ENCODE results near the gene KCNMA1.

The KCNMA1 gene

DNA sequence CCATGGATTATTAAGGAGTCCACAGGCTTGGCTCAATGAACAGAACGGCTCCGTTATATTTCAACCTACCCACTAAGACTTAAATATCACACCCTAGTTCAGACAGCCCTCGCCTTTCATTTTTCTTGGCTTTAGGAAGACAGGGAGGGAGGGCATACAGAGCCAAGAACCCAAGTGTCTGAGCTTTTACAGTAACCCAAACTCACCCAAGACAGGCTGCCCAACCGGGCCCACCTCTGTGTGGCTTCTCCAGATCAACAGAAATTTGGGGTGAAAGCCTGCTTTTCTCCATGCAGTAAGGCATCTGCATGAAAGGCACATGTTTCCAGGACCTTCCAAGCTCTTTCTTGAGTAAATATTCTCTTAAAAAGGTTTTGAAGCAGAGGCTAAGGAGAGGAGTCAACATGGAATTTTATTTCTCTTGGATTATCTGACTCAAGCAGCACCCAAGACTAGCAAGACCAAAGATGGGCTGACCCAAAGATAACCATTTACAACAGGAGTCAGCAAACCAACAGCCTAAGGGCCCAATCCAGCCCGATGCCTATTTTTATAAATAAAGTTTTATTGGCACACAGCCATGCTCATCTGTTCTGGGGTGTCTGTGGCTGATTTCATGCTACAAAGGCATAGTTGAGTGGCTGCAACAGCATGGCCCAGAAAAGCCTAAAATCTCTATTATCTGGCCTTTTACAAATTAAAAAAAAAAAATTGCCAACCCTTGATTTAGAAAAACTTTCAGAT, 90.1 kb downstream of the KCNMA1 start:
- TF ChIP-seq ZFX (IDR thresholded peaks at IDR 0.05; ENCODE audit: borderline replicate concordance) = no peak
- TF ChIP-seq, protein P1, sequence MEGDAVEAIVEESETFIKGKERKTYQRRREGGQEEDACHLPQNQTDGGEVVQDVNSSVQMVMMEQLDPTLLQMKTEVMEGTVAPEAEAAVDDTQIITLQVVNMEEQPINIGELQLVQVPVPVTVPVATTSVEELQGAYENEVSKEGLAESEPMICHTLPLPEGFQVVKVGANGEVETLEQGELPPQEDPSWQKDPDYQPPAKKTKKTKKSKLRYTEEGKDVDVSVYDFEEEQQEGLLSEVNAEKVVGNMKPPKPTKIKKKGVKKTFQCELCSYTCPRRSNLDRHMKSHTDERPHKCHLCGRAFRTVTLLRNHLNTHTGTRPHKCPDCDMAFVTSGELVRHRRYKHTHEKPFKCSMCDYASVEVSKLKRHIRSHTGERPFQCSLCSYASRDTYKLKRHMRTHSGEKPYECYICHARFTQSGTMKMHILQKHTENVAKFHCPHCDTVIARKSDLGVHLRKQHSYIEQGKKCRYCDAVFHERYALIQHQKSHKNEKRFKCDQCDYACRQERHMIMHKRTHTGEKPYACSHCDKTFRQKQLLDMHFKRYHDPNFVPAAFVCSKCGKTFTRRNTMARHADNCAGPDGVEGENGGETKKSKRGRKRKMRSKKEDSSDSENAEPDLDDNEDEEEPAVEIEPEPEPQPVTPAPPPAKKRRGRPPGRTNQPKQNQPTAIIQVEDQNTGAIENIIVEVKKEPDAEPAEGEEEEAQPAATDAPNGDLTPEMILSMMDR (IDR thresholded peaks at IDR 0.05) = no peak
- peak overlapping the region; percentile 38; the same call in 1 of the 2 replicates for H3K27ac ChIP-seq

DNA sequence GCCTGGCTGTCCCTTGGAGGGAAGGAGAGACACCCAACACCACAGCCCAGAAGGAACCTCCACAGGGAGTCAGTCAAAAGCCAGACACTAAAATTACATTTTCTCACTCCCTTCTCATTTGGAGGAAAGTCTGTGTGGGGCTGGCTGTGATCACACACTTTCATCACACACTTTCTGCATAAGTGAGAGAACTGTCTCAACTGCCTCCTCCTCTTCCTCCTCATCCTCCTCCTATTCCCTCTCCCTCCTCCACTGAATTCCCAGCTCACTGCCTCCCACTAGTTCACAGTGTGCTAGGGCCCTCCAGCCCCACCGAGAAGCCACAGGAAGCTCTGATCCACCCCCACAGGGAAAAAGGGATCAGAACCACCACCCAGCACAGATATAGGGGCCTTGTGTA, 91.6 kb downstream of the KCNMA1 start:
- no peak overlapping the region for H3K27ac ChIP-seq
- TF ChIP-seq ZFX (IDR thresholded peaks at IDR 0.05; ENCODE audit: borderline replicate concordance) = no peak
- TF ChIP-seq, protein P1 (IDR thresholded peaks at IDR 0.05) = no peak

DNA sequence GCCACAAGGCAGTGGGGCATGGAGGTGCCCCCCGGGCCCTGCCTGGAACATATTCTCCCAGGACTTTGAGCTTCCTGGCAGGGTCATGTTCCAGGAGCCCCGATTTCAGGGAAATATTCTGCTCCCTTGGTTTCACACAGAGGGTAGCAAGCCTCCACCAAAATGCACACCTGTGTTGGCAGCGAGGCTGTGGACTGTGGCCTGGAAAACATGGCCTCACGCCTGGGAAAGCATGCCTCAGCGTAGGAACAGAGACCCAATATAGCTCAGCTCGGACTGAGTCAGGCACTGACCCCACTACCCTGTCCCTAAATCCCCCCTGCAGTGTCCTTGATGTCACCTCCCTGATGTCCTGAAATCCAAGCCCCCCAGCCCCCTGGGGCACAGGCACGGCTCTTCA, 92.0 kb downstream of the KCNMA1 start:
- no peak overlapping the region for H3K27ac ChIP-seq
- TF ChIP-seq, protein P1 (IDR thresholded peaks at IDR 0.05) = no peak
- TF ChIP-seq ZFX (IDR thresholded peaks at IDR 0.05; ENCODE audit: borderline replicate concordance) = no peak

DNA sequence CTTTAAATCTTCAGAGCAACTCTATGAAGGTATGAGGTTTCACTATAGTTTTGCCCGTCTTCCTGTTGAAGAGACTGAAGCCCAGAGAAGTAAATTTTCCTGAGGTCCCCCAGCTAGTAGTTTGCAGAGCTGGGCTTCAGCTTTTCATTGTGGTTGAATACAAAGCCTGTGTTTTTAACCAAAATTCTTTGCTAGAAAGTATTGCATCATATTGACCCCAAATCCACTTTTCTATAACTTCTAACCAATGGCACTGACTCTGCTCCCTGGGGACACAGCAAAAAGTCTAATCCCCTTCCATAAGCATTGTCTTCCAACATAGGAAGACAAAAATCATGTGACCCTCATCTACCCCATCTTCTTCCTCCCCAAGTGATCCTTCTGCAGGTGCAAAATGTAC, 93.0 kb downstream of the KCNMA1 start:
- TF ChIP-seq, protein P1 (IDR thresholded peaks at IDR 0.05) = no peak
- TF ChIP-seq ZFX (IDR thresholded peaks at IDR 0.05; ENCODE audit: borderline replicate concordance) = no peak
- H3K27ac ChIP-seq = no peak overlapping the region

DNA sequence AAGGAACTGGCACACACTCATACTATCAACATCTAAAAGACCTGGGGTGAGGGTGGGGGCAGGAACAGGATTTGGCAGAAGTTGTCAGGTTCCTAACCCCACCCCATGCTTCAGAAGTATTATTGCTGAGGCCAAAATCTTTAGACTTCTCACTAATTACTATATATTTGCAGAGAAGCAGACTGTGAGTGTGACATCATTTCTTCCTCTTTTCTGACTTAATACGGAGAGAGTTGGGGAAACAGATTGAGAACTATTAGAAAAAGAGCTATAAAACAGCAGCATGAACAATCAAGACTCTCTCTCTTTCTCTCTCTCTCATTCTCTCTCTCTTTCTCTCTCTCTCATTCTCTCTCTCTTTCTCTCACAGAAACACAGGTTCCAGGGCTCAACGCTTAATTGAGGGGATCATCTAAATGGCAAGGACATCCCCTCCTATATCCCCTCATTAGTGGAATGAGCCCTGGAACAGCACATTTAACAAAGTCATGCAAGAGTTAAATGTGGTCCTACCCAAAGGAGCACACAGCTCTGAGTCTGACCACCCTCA, 94.8 kb downstream of the KCNMA1 start:
- TF ChIP-seq, protein P1 (IDR thresholded peaks at IDR 0.05) = no peak
- TF ChIP-seq ZFX (IDR thresholded peaks at IDR 0.05; ENCODE audit: borderline replicate concordance) = no peak
- no peak overlapping the region for H3K27ac ChIP-seq

DNA sequence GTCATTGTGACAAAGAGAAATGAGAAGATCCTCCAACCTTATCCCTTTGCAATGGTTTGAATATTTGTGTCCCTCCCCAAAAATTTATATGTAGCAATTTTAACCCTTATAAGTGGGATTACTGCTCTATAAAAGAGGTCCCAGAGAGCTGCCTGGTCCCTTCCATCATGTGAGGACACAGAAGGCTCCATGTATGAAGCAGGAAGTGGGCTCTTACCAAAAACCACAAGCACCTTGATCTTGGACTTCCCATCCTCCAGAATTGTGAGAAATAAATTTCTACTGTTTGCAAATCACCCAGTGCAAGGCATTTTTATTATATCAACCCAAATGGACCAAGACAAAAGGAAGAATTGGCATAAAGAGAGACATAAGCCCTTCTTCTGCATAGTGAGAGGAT, 95.7 kb downstream of the KCNMA1 start:
- no peak overlapping the region for H3K27ac ChIP-seq
- TF ChIP-seq, protein P1 (IDR thresholded peaks at IDR 0.05) = no peak

DNA sequence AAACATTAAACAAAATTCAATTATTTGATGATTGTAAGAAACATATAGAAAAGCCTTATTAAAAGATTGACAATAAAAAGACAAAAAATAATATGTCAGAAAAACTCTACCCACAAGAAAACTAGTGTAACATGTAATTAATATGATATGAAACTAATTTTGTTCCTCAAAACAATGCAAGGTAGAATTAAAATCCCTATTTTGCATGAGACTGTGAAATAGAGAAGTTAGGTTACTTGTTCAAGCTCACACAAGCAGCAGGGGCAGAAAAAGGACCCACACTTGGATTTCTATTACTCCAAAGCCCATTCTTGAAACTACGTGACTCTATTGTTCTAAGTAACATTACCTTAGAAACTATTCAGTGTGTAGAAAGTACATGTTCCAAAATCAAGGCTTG, 96.4 kb downstream of the KCNMA1 start:
- TF ChIP-seq, protein P1 (IDR thresholded peaks at IDR 0.05) = no peak
- TF ChIP-seq ZFX (IDR thresholded peaks at IDR 0.05; ENCODE audit: borderline replicate concordance) = no peak
- H3K27ac ChIP-seq = no peak overlapping the region

Measured in 22Rv1 (cell line).